K562 (cell line): ENCODE data around the gene TMEM63C. TPM values are rescaled to one million over a fixed set of nuclear protein-coding genes. Genes with fewer than 3 reads are reported as not detected.

ENCODE experiments used
- ATAC-seq: fragments of 200-7000 bp; cut with Tn5 transposase; 3 replicates; pipeline ENCODE4 v1.9.1; 2020; ENCODE audit warnings: moderate library complexity
- BruUV-seq: library from RNA; stranded (reverse); fragments of 400-500 nt; replicated peaks from 2 replicates; lab custom pipeline; 2021; lab: Mats Ljungman, UMichigan
- CTCF ChIA-PET: fragments of 300-600 bp; formaldehyde crosslinking; extraction: SDS; loops from one replicate; lab custom pipeline; 2021; ENCODE audit warnings: low intra/inter-chr PET ratio; lab: Yijun Ruan, JAX
- POLR2A ChIA-PET: fragments of 300-600, 350-650 bp; sonication (Branson Sonifier 250); formaldehyde crosslinking; extraction: SDS; loops from one replicate; lab custom pipeline; 2021; ENCODE audit warnings: antibody characterized with exemption, inconsistent platforms; lab: Yijun Ruan, JAX
- DNase-seq, 4 experiments: peaks; one replicate each; pipeline versions ENCODE4 v3.0.0 to v3.0.0-alpha.2; 2011 to 2018; ENCODE audit warnings: low spot score in 3 of 4, mixed read lengths in 3 of 4; ENCODE audit errors: extremely low read depth in 1 of 4
- FAIRE-seq: peaks from 2 replicates; lab custom pipeline; 2011; peaks lifted over from hg19 to GRCh38; lab: Jason Lieb, UNC
- H2AFZ ChIP-seq: 2 replicates; pipeline ENCODE4 v1.6.0; 2011; ENCODE audit warnings: low read depth, low read length, control low read depth, inconsistent platforms
- H3K27ac ChIP-seq: fragments of 200-600 bp; 3 replicates; pipeline ENCODE4 v1.8.0; 2011; ENCODE audit warnings: low read depth, mild to moderate bottlenecking, control low read depth, inconsistent platforms, low read length, moderate library complexity, mixed read lengths; ENCODE audit errors: extremely low read depth
- H3K27me3 ChIP-seq, 2 experiments: fragments of 300-600 bp in 1 of 2; 2 replicates in 1 of 2; 3 replicates in 1 of 2; pipeline versions ENCODE4 v1.6.0 to v1.8.0; 2011; ENCODE audit warnings: inconsistent platforms in 2 of 2, low read length in 2 of 2, mild to moderate bottlenecking in 1 of 2, mixed read lengths in 1 of 2, moderate library complexity in 1 of 2; ENCODE audit not compliant: control insufficient read depth in 2 of 2, insufficient read depth in 2 of 2
- H3K36me3 ChIP-seq: fragments of 300-600 bp; 3 replicates; pipeline ENCODE4 v1.8.0; 2011; ENCODE audit warnings: mild to moderate bottlenecking, low read length, inconsistent platforms; ENCODE audit not compliant: control insufficient read depth, insufficient read depth
- H3K4me1 ChIP-seq, 2 experiments: fragments of 200-600 bp in 1 of 2; replicated peaks in 1 of 2; 2 replicates in 1 of 2; 3 replicates in 1 of 2; pipeline versions ENCODE4 v1.5.1 to v1.8.0; 2011; ENCODE audit warnings: inconsistent platforms in 2 of 2, low read length in 2 of 2, mild to moderate bottlenecking in 1 of 2, mixed read lengths in 1 of 2, moderate library complexity in 1 of 2; ENCODE audit not compliant: control insufficient read depth in 2 of 2, insufficient read depth in 2 of 2
- H3K4me2 ChIP-seq: 2 replicates; pipeline ENCODE4 v1.6.1; 2011; ENCODE audit warnings: low read length, control low read depth, inconsistent platforms, mixed read lengths; ENCODE audit not compliant: insufficient read depth
- H3K4me3 ChIP-seq: fragments of 200-600 bp; sonication (generic), shearing (Covaris generic); 2 replicates; pipeline ENCODE4 v1.5.1; 2016; ENCODE audit warnings: control low read depth, inconsistent platforms
- H3K79me2 ChIP-seq: fragments of 200-600 bp; 3 replicates; pipeline ENCODE4 v1.8.0; 2011; ENCODE audit warnings: low read length, inconsistent platforms; ENCODE audit not compliant: control insufficient read depth, insufficient read depth
- H3K9ac ChIP-seq, 2 experiments: 2 replicates each; pipeline versions ENCODE4 v1.6.0 to v1.6.1; 2011; ENCODE audit warnings: low read depth in 2 of 2, low read length in 2 of 2, control low read depth in 1 of 2, inconsistent platforms in 1 of 2, mild to moderate bottlenecking in 1 of 2, mixed read lengths in 1 of 2; ENCODE audit not compliant: insufficient read depth in 1 of 2
- H3K9me1 ChIP-seq: one replicate; pipeline ENCODE4 v1.6.0; 2011; ENCODE audit warnings: inconsistent platforms, mild to moderate bottlenecking, low read length, moderate library complexity; ENCODE audit not compliant: control insufficient read depth, insufficient read depth
- H3K9me3 ChIP-seq: replicated peaks from 2 replicates; pipeline ENCODE4 v1.5.1; 2011; ENCODE audit warnings: low read depth, low read length, inconsistent platforms; ENCODE audit not compliant: control insufficient read depth, insufficient read depth
- H4K20me1 ChIP-seq: replicated peaks from 2 replicates; pipeline ENCODE4 v1.6.1; 2011; ENCODE audit warnings: low read length, inconsistent platforms, mixed read lengths; ENCODE audit not compliant: control insufficient read depth, insufficient read depth
- CHAMP1 ChIP-seq: fragments of 450-650 bp; IDR thresholded peaks from 2 replicates; pipeline ENCODE4 v1.6.1; 2016; ENCODE audit warnings: mild to moderate bottlenecking
- EGR1 ChIP-seq: fragments of 450-650 bp; conservative IDR thresholded peaks from 2 replicates; pipeline ENCODE4 v1.6.1; 2017; ENCODE audit warnings: mild to moderate bottlenecking
- HNRNPK ChIP-seq: fragments of 200-400 bp; formaldehyde crosslinking; IDR thresholded peaks from one replicate; pipeline ENCODE4 v1.6.1; 2018; ENCODE audit warnings: mild to moderate bottlenecking, low read depth, low read length; ENCODE audit not compliant: poor library complexity, severe bottlenecking
- IFI16 ChIP-seq: fragments of 250-450 bp; sonication (Bioruptor Pico); IDR thresholded peaks from 2 replicates; pipeline ENCODE4 v2.1.2; 2022; ENCODE audit warnings: mild to moderate bottlenecking, inconsistent platforms
- RUNX1 ChIP-seq: sonication (generic); IDR thresholded peaks from 2 replicates; pipeline ENCODE4 v1.6.1; 2016; ENCODE audit warnings: antibody characterized with exemption, low read depth
- SMARCA4 ChIP-seq: fragments of 450-650 bp; IDR thresholded peaks from 2 replicates; pipeline ENCODE4 v1.6.1; 2016
- SMARCE1 ChIP-seq: fragments of 450-650 bp; IDR thresholded peaks from 2 replicates; pipeline ENCODE4 v1.7.1; 2016; ENCODE audit warnings: mild to moderate bottlenecking
- SNIP1 ChIP-seq: fragments of 450-650 bp; IDR thresholded peaks from 2 replicates; pipeline ENCODE4 v1.7.1; 2017; ENCODE audit warnings: low read depth, mild to moderate bottlenecking
- SREBF2 ChIP-seq: sonication (generic); formaldehyde crosslinking; IDR thresholded peaks from 2 replicates; pipeline ENCODE4 v1.4.0; 2020; ENCODE audit warnings: mild to moderate bottlenecking, missing genetic modification reagents
- SRSF3 ChIP-seq: fragments of 200-400 bp; formaldehyde crosslinking; IDR thresholded peaks from 2 replicates; pipeline ENCODE4 v1.6.1; 2016; ENCODE audit warnings: mild to moderate bottlenecking, low read length, moderate library complexity; ENCODE audit not compliant: insufficient read depth
- TAF7 ChIP-seq: fragments of 450-650 bp; IDR thresholded peaks from 2 replicates; pipeline ENCODE4 v1.6.1; 2016; ENCODE audit warnings: missing genetic modification characterization, missing compliant biosample characterization
- TEAD4 ChIP-seq, 2 experiments: sonication (generic) in 1 of 2; formaldehyde crosslinking in 1 of 2; IDR thresholded peaks; 2 replicates each; pipeline versions ENCODE4 v1.6.1 to v1.8.0; 2012 to 2022; ENCODE audit warnings: borderline replicate concordance in 1 of 2, inconsistent platforms in 1 of 2, low read length in 1 of 2, mild to moderate bottlenecking in 1 of 2, missing genetic modification reagents in 1 of 2
- XRCC5 ChIP-seq: fragments of 200-400 bp; formaldehyde crosslinking; IDR thresholded peaks from 2 replicates; pipeline ENCODE4 v1.6.1; 2017; ENCODE audit warnings: low read depth, mild to moderate bottlenecking, low read length
- ZFP1 ChIP-seq: fragments of 450-650 bp; formaldehyde crosslinking; IDR thresholded peaks from 2 replicates; pipeline ENCODE4 v1.4.0; 2020; ENCODE audit warnings: mild to moderate bottlenecking, mixed read lengths
- WGBS: fragments of 100-300 bp; shearing (Covaris generic); methylation state at CpG from one replicate; pipeline ENCODE4 v1.1.6; 2016; ENCODE audit warnings: low coverage, mixed read lengths; ENCODE audit not compliant: insufficient coverage; ENCODE audit errors: missing lambda C conversion rate; 5-methylcytosine and 5-hydroxymethylcytosine counted together
- in situ Hi-C: fragments of 300-500 bp; cut with MboI; formaldehyde crosslinking; loops from 4 replicates; pipeline ENCODE4 v1.15.0; 2018; ENCODE audit warnings: inconsistent platforms, mixed read lengths
- intact Hi-C: fragments of 100-400 bp; cut with micrococcal nuclease; formaldehyde crosslinking; loops from 2 replicates; pipeline ENCODE4 v1.14.2; 2022
- polyA plus RNA-seq, 8 experiments: library from polyadenylated mRNA; depleted of rRNA in 4 of 8; stranded (reverse) in 5 of 8; unstranded in 3 of 8; fragments of >200 nt; fragmentation: Nextera tagmentation in 2 of 8; fragmentation: Illumina TruSeq in 1 of 8; extraction: Ambion mirVana in 2 of 8; extraction: Trizol in 1 of 8; gene quantifications; 2 replicates each; pipeline versions ENCODE4 v1.2.1 to v1.2.3, GENCODE V29; 2011 to 2014; ENCODE audit warnings: inconsistent platforms in 1 of 8, missing spikeins in 1 of 8
- total RNA-seq, 7 experiments: library from RNA; depleted of rRNA in 6 of 7; stranded (reverse); fragments of >200 nt in 6 of 7; fragmentation: Illumina TruSeq in 2 of 7; extraction: Trizol in 2 of 7; gene quantifications; 2 replicates each; pipeline versions ENCODE4 v1.2.1 to v1.2.3, GENCODE V29; 2011 to 2021; ENCODE audit warnings: low replicate concordance in 1 of 7
- TF ChIP-seq, protein P1 (sequence below): fragments of 250-450 bp; sonication (Bioruptor Pico); IDR thresholded peaks from 2 replicates; pipeline ENCODE4 v1.5.0; 2021; ENCODE audit warnings: mild to moderate bottlenecking, moderate library complexity
- TF ChIP-seq, protein P2 (sequence below): fragments of 450-650 bp; IDR thresholded peaks from 2 replicates; pipeline ENCODE4 v1.6.1; 2018; ENCODE audit warnings: mild to moderate bottlenecking, low read depth; ENCODE audit not compliant: partially characterized antibody

The TMEM63C gene
- total and polyA plus RNA-seq, 9 of the 15 experiments (the other 6 are each of a cell fraction or from before 2014, with no cell fraction given) = 0.07 TPM; not detected in 8

GRCh38 chr14:77204907-77205306, 23.3 kb downstream of the TMEM63C start:
- no peak overlapping the region for H3K27ac ChIP-seq
- in situ Hi-C loops = no loop called here
- CTCF ChIA-PET = no interaction called here
- H3K4me3 ChIP-seq = no peak overlapping the region
- ATAC-seq (no peak), FAIRE-seq (no peak), DNase-seq (no peak)
- H4K20me1 ChIP-seq = no peaks in the 10 kb centered on the region; the same call in 1 of the 2 replicates
- no peak overlapping the region for H3K4me2 ChIP-seq
- H3K36me3 ChIP-seq = no peaks in the 10 kb centered on the region
- no TSS peak for BruUV-seq
- no peaks in the 10 kb centered on the region for H3K9me1 ChIP-seq
- H3K9me3 ChIP-seq = no peaks in the 10 kb centered on the region
- H2AFZ ChIP-seq = no peak overlapping the region
- peaks cover 0 to 23% of the 10 kb centered on the region in 2 experiments; a peak in 2 of 5 replicates for H3K27me3 ChIP-seq
- intact Hi-C loops = no loop called here
- POLR2A ChIA-PET = interaction anchor here (0.6 to 1.2 kb wide), 2 partner anchors 13 to 20 kb away, joined by 3 to 4 read pairs; no protein-coding TSS in a partner anchor
- no CpG with 5 or more reads among the region's 1 CpG for WGBS
- no peak overlapping the region for H3K9ac ChIP-seq
- H3K4me1 ChIP-seq = no peaks in the 10 kb centered on the region
- H3K79me2 ChIP-seq = no peaks in the 10 kb centered on the region
- TF ChIP-seq RUNX1 = no peak
- no peak for TF ChIP-seq TEAD4 (IDR thresholded peaks at IDR 0.05; ENCODE audit: low read length)
- no peak for TF ChIP-seq TEAD4 (CRISPR knock-in tag; IDR thresholded peaks at IDR 0.05; ENCODE audit: borderline replicate concordance)
- TF ChIP-seq SNIP1 = no peak
- TF ChIP-seq, protein P1, sequence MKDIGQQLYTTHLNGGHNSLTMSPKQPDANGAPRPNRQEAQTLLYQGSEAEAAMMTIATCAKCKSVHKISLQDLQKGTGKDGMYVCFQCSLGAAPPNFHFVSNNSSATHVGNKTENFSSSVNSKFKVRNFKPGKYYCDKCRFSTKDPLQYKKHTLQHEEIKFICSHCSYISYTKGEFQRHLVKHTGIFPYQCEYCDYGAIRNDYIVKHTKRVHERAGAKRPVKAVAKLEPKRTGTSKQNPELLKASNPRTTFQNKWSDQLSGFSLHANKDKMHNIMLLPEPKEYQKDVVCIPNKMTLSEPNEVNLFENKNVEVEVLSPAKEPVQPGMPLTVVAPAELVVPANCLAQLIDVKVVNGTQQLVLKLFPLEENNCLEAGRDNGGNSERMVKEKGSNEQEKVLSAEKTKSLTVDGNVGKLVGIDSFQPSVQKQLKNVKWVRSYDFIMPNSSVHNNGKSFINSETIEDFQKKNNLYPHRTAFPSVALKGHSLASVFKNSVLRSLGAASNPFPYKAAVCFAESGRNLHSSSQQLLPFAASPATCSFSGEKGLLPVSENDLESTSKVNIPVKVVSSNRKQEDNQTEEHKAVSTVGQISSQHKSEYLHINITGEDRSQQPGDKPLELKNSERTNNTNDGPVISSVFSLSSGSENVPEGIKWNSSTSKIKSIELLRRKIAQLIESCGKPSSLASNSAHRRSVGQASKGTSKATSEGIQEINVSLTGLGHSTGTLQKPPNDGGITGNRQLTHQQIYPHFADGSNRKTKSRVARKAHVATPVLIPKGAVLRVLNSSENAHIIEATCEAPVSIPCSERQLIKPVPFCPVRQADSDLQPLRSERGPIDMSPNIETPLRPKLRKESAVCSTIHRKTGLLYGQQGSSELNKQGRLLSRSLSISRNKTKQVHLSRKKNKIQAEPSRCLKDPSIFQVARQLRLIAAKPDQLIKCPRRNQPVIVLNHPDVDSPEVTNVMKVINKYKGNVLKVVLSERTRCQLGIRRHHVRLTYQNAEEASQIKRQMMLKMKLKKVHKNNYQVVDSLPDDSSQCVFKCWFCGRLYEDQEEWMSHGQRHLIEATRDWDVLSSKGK = no peak
- no peak for TF ChIP-seq SMARCE1
- no peak for TF ChIP-seq XRCC5
- TF ChIP-seq HNRNPK = no peak
- TF ChIP-seq SMARCA4 = no peak
- TF ChIP-seq IFI16 (CRISPR knock-in tag) = no peak
- TF ChIP-seq TAF7 (tag) = no peak
- no peak for TF ChIP-seq EGR1
- no peak for TF ChIP-seq CHAMP1
- TF ChIP-seq SREBF2 (CRISPR knock-in tag) = no peak
- TF ChIP-seq ZFP1 = no peak
- TF ChIP-seq, protein P2, sequence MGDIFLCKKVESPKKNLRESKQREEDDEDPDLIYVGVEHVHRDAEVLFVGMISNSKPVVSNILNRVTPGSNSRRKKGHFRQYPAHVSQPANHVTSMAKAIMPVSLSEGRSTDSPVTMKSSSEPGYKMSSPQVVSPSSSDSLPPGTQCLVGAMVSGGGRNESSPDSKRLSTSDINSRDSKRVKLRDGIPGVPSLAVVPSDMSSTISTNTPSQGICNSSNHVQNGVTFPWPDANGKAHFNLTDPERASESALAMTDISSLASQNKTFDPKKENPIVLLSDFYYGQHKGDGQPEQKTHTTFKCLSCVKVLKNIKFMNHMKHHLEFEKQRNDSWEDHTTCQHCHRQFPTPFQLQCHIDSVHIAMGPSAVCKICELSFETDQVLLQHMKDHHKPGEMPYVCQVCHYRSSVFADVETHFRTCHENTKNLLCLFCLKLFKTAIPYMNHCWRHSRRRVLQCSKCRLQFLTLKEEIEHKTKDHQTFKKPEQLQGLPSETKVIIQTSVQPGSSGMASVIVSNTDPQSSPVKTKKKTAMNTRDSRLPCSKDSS = no peak
- TF ChIP-seq SRSF3 = no peak
